ENCODE data around the gene TF.

GRCh38 chr3:133833880-133834620 lies 87.9 kb downstream of the TF start:
- TF ChIP-seq ELF1 (IDR thresholded peaks at IDR 0.05) (no peak), TEAD4 (IDR thresholded peaks at IDR 0.05; ENCODE audit: borderline replicate concordance, insufficient read depth) (no peak), CTCF (IDR thresholded peaks at IDR 0.05) (no peak), MAX (IDR thresholded peaks at IDR 0.05; ENCODE audit: low read depth) (no peak)
